CD4-positive, alpha-beta T cell treated with Interferon gamma for 1 hour (primary cell): ENCODE results near the gene MAN2B1.
"Not testable (repeated sequence)": the region's sequence is repeated elsewhere in the genome, so short reads cannot be mapped to it uniquely, and the experiment has no call there.

Experiments used
- DNase-seq: peaks from one replicate; pipeline ENCODE4 v3.0.0-alpha.2; 2020

MAN2B1 gene

DNA sequence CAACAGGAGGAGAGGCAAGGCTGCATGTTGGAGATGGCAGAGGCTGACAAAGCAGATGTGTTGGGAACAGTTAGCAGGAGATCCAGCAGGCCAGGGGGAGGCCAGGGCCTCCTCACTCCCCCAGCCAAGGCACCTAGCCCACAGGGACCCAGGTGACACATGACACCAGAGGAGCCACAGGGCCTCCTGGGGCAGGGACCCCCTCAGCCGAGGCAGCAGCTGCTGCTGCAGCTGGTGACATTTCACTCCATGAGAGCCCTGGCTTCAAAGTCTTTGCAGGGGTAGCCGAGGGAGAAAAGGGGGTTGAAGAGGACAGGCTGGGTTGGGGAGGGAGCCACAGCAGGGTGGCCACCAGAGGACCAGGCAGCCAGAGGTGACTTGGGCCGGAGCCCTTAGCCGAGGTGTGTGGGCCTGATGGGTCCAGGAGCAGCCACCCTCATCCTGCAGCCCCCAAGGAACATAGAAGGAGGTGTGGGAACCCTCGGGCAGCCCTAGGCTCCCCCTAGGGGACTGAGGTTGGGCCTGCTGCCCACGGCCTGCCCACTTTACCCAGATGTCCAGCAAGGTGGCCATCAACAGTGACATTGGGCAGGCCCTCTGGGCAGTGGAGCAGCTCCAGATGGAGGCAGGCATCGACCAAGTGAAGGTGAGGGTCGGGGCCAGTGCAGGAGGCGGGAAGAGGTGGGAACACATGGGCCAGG lies 21.1 kb upstream of the MAN2B1 start, which contains the start of gene GNG14:
Gene GNG14 (plus strand): TSS at position 503 of the 701 bp plus-strand sequence. CDS start 51 bp downstream, at position 554.
- DNase-seq, result no peak

DNA sequence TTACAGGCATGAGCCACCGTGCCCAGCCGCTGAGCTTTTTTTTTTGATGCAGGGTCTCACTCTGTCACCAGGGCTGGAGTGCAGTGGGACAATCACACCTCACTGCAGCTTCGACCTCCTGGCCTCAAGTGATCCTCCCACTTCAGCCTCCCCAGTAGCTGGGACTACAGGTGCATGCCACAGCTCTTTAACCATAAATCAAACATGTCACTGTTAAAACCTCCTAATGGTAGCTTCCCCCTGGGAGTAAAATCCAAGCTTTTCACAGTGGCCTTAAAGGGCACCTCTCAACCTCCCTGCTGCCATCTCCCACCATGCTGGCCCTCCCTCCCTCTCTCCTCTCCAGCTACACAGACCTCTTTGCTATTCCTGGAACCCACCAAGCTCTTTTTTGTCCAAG lies 19.3 kb upstream of the MAN2B1 start:
- no peak for DNase-seq

GRCh38 chr19:12681074-12681987 lies 14.8 kb upstream of the MAN2B1 start, which contains the start of gene DHPS:
Gene DHPS, minus strand, starts transcription at chr19:12681880. Its CDS starts 114 bp downstream, at chr19:12681766.
- DNase-seq, result peak; percentile 95

DNA sequence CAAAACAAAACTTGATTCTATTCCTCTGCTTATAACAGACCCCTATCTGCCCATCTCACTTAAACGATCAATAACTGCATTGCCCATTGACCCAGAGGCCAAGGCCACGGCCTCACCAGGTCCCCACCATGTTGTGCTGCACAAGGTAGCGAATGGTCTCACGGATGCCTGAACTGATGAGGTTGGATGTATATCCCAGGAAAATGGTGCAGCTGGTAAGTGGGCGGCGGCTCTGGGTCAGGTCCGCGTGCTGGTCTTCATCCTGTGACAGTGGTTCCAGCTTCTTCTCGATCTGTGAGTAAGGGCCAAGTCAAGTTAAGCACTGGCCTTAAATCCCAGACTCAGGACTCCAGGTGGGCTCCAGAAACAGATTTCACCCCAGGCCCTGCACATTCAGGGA lies 13.5 kb upstream of the MAN2B1 start:
- no peak for DNase-seq

- DNase-seq, result not testable (repeated sequence)
These were observed 11.5 kb upstream of the MAN2B1 start for GRCh38 chr19:12678039-12678438.

DNA sequence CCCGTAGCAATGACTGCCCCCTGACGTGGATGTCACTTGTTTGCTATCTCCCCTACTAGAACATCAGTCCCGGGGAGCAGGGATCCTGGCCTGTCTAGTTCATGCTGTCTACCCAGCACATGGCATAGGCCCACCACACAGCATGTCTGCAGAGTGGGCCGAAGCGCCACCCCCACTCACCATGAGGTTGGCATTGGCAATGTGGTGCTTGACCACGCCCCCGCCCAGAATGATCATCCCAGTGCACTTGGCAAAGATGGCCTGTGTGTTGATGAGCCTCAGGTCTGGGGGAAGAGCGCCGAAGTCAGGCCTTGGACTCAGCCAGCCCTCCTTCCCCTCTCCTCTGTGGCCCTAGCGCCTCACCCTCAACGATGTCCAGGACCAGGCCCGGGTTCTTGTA lies 10.4 kb upstream of the MAN2B1 start:
- DNase-seq, result no peak

DNA sequence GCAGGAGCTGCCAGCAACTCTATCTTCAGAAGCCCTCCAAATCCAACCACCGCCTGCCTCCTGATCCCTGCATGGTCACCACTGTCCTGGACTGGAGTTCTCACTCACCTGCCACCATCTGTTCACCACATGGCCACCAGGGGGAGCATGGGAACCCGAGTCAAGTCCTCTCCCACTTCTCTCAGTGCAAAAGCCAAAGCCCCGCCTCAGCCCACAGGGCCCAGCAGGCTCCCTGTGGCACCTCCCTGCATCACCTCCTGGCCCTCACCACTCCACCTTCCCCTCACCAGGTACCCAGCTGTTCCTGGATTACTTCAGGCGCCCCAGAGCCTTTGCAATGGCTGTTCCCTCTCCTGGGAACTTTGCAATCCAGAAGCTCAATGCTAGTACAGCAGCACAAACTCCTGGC lies 9.8 kb upstream of the MAN2B1 start:
- peak; percentile 72 for DNase-seq

GRCh38 chr19:12675940-12676339 lies 9.4 kb upstream of the MAN2B1 start:
- no peak for DNase-seq

DNA sequence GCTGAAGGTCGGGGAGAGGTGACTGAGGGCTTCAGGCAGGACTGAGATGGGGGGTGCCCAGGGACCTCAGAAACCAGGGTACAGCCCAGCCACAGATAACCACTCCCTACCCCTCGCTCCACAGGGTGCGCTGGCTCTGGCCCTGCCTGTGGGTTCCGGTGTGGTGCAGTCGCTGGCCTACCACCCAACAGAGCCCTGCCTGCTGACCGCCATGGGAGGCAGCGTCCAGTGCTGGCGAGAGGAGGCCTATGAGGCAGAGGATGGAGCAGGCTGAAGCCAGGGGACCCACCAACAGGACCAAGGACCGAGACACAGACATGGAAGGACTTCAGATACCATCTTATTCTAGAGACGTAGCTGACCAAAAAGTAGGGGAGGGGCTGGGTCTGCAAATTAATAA lies 8.9 kb upstream of the MAN2B1 start:
- no peak for DNase-seq

GRCh38 chr19:12672744-12673143 lies 6.2 kb upstream of the MAN2B1 start:
- DNase-seq, result no peak

DNA sequence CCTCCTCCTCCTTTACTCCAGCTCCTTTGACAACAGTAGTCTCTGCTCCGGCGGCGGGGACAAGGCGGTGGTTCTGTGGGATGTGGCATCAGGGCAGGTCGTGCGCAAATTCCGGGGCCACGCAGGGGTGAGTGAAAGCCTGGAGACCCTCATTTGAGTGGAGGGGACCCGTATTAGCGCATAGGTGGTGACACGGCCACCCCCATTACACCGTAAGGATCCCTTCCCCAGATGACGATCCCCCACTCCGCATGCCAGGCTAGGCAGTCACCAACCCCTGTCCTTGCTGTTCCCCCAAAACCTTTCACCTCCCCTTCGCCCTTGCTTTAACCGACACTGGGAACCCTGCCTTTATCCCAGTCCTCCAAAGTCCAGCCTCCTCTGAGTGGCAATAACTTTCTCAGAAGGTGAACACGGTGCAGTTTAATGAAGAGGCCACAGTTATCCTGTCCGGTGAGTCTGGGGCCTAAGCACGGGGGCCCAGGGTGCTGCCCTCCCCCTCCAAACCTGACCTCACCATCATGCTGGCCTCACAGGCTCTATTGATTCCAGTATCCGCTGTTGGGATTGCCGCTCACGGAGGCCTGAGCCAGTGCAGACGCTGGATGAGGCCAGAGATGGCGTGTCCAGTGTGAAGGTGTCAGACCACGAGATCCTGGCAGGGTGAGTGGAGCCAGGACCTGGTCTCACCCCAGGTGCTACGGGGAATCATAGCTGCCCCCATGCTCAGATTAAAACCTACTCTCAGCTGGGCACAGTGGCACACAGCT lies 3.8 kb upstream of the MAN2B1 start:
- DNase-seq, result no peak

DNA sequence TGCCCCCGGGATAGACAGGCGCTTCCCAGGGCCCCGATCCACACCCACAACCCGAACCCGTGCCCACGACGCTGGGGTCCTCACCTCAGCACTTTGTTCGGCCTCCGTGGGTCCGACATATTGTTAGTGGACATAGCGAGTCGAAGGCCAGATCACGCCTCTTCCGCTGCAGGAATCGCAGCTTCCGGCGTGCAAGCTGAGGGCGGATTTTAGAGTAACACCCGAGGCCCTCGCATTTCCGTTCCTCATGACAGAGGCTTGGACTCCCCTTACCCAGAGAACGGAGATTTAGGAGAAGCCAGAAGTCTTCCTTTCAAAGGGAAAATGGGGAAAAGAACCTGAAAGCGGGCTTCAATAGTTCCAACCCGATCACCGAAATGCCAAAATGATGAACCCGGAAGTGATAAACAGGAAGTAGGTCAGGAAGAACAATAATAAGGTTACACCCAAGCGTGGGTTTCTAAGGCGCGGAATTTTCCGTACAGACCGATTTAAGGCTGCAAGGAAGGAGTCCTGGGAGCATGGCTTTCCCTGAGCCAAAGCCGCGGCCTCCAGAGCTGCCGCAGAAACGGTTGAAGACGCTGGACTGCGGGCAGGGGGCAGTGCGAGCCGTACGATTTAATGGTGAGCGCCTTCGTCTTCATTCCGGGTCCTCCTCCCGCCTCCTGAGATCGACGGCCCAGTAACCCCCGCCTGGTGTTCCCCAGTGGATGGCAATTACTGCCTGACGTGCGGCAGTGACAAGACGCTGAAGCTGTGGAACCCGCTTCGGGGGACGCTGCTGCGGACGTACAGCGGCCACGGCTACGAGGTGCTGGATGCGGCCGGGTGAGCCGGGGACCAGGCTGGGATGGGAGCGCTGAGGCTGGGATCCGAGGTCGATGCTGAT lies 3.0 kb upstream of the MAN2B1 start:
- peak; percentile 67 for DNase-seq

GRCh38 chr19:12668932-12669269 lies 2.4 kb upstream of the MAN2B1 start:
- peak; percentile 81 for DNase-seq

GRCh38 chr19:12668346-12668745 lies 1.8 kb upstream of the MAN2B1 start:
- no peak for DNase-seq

- DNase-seq, result no peak
These were observed 1.3 kb upstream of the MAN2B1 start for GRCh38 chr19:12667731-12668302.

DNA sequence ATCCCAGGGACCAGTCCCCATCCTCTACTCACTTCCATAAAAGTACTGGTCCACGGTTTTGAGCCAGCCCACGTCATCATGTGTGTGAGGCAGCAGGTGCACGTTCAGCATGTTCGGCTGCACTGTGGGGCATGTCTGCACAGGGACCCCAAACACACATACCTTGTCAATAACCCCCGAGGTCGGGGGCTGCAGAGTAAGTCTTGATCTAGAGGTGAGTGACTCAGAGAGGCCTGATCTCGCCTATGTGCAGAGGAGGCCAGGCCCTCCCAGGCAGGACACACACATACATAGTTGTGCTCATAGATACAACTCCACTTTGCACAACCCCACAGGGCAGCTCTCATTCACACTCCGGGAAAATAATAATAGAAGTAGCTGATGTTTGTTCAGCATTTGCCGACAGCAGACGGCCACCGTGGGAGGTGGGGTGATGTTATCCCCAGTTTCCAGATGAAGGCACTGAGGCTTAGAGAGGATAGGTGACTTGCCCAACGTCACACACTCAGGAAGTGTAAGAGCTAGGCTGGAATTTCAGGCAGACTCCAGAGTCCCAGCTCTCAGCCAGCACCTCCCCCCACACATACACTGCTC lies 774 bp downstream of the MAN2B1 start:
- DNase-seq, result peak; percentile 28

- DNase-seq, result peak; percentile 79
These were observed 1.3 kb downstream of the MAN2B1 start for GRCh38 chr19:12665281-12665573.

- DNase-seq, result no peak
These were observed 1.9 kb downstream of the MAN2B1 start for GRCh38 chr19:12664406-12665280.

- no peak for DNase-seq
These were observed 5.6 kb downstream of the MAN2B1 start for GRCh38 chr19:12660980-12661379.

DNA sequence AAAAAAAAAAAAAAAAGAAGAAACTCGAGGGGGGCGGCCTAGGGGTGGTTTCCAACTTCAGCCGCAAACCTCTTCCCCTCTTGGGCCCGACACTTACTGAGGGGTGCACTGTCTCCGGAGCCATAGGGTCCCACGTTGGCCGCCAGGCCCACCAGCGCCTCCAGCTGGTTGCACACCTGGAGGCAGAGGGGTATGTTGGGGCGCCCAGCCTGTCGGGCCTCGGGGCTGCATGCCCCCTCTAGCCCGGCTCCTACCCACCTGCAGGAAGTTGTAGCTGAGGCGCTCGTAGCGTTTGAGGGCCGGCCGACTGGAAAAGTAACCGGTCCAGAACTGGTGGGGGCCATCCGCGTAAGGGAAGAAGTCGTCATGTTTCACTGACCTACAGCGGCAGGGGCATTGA lies 8.6 kb downstream of the MAN2B1 start:
- DNase-seq, result no peak
